Measurements from ENCODE around the gene ARL4C.

DNA sequence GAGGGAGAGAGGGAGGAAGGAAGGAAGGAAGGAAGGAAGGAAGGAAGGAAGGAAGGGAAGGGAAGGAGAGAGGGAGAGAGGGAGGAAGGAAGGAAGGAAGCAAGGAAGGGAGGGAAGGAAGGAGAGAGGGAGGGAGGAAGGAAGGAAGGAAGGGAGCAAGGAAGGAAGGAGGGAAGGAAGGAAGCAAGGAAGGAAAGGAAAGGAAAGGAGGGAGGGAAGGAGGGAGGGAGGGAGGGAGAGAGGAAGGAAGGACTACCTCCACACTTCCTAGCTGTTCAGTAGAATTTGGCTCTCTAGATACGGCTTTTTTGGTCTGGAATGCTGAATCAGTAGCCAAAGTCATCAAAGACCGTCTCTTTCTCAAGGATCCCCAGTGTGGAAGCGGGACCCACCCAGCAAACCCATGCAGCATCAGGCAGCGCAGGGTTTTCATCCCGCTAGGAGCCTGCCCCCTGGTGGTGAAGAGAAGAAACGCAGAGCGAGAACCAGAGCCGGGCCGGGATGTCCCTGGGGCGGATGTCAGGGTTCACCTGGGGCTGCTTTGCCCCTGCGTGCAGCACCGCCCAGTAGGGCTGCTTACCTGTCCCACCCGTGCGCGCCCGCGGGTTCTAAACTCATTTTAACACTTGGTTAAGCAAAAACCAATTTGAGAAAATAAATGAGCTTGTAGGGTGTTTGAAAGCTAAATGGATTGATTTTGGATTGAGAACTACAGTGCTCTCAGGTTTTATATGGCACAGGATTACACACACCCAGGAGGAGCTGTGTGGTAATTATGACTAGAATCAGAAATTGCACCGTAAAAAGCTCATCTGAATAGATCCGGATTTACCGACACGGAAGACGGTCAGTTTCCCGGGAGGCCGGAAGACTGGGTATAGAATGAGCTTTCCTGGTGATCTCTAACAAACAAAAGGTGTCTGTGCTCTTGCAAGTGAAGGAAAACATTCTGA is 48.1 kb upstream of the ARL4C start:
- no peak for TF ChIP-seq ZNF274 (IDR thresholded peaks at IDR 0.05; ENCODE audit: low read depth, low read length)
- TF ChIP-seq YY1 (IDR thresholded peaks at IDR 0.05; ENCODE audit: insufficient read depth, insufficient read length), result no peak
